ENCODE measurements around the gene RNF157. TPM values are rescaled to one million over a fixed set of nuclear protein-coding genes. Genes with fewer than 3 reads are reported as not detected.

The RNF157 gene
- total and polyA plus RNA-seq, 9 of the 15 experiments (the other 6 are each of a cell fraction or from before 2014, with no cell fraction given): 8.1 to 31.7 (median 20.8) TPM

- TF ChIP-seq JUND (IDR thresholded peaks at IDR 0.05; ENCODE audit: borderline replicate concordance, low read depth, low read length) (peak; percentile 15; the same call in 1 of the 2 replicates), JUND (tag; IDR thresholded peaks at IDR 0.05; ENCODE audit: borderline replicate concordance, low read depth, low read length) (no peak; the same call in 2 of the 3 replicates), ZNF561 (CRISPR knock-in tag; conservative IDR thresholded peaks at IDR 0.05) (no peak), HCFC1 (IDR thresholded peaks at IDR 0.05; ENCODE audit: low read depth, low read length) (0 out of 2 replicates have a peak, but pooled peaks have one; percentile 3), NR4A1 (CRISPR knock-in tag; IDR thresholded peaks at IDR 0.05) (no peak), NR4A1 (tag; IDR thresholded peaks at IDR 0.05) (peak; percentile 89), RBM34 (IDR thresholded peaks at IDR 0.05; ENCODE audit: borderline replicate concordance, insufficient read depth, low read length) (0 out of 2 replicates have a peak, but pooled peaks have one; percentile 58), CCNT2 (IDR thresholded peaks at IDR 0.05; ENCODE audit: borderline replicate concordance, extremely low read depth, insufficient read length, low read depth, low read length) (peak; percentile 92), PHF8 (IDR thresholded peaks at IDR 0.05; ENCODE audit: borderline replicate concordance, low read length) (peak; percentile 62; the same call in 1 of the 2 replicates), NEUROD1 (IDR thresholded peaks at IDR 0.05; ENCODE audit: borderline replicate concordance, low read depth, low read length, partially characterized antibody) (peak; percentile 93), FOXP4 (CRISPR knock-in tag; IDR thresholded peaks at IDR 0.05; ENCODE audit: borderline replicate concordance) (peak; percentile 91; the same call in 1 of the 2 replicates), POLR2A (conservative IDR thresholded peaks at IDR 0.05) (peak; percentile 68), NFRKB (IDR thresholded peaks at IDR 0.05; ENCODE audit: low read depth) (0 out of 2 replicates have a peak, but pooled peaks have one; percentile 78), SMAD4 (CRISPR knock-in tag; conservative IDR thresholded peaks at IDR 0.05) (peak; percentile 38), ZNF639 (CRISPR knock-in tag; conservative IDR thresholded peaks at IDR 0.05 in 1 of 2, IDR thresholded peaks at IDR 0.05 in 1 of 2) (peak in 1 of 2 experiments; percentile 95; a peak in 2 of 4 replicates), LCOR (CRISPR knock-in tag; IDR thresholded peaks at IDR 0.05) (peak; percentile 62; the same call in 1 of the 2 replicates), BRF1 (IDR thresholded peaks at IDR 0.05; ENCODE audit: borderline replicate concordance, extremely low read depth, insufficient read length) (no peak), ZBTB12 (CRISPR knock-in tag; IDR thresholded peaks at IDR 0.05) (0 out of 2 replicates have a peak, but pooled peaks have one; percentile 39), U2AF2 (optimal IDR thresholded peaks at IDR 0.05; ENCODE audit: low read depth, low read length) (no peak)
Observed at GRCh38 chr17:76264755-76265623, 24.7 kb upstream of the RNF157 start, which contains the start of gene UBALD2 (continued).
